G401 (cell line): ENCODE data around the gene ZMYND11. TPM values are rescaled to one million over a fixed set of nuclear protein-coding genes. Genes with fewer than 3 reads are reported as not detected.
"Not testable (repeated sequence)": the region's sequence is repeated elsewhere in the genome, so short reads cannot be mapped to it uniquely, and the experiment has no call there.

Experiments
- DNase-seq: peaks from one replicate; pipeline ENCODE4 v3.0.0-alpha.2; 2015; ENCODE audit warnings: low spot score
- in situ Hi-C: cut with HindIII; loops from 2 replicates; pipeline ENCODE4 v1.10.0; 2016; ENCODE audit warnings: low sequenced_read_pairs, mixed read lengths
- total RNA-seq: library from RNA; depleted of rRNA; stranded (reverse); fragments of >200 nt; shearing (Covaris generic); gene quantifications from 2 replicates; pipeline ENCODE4 v1.2.3, GENCODE V29; 2014; rRNA removed

The ZMYND11 gene
- total RNA-seq, 1 experiment from 2014 or later: 50.4 TPM

DNA sequence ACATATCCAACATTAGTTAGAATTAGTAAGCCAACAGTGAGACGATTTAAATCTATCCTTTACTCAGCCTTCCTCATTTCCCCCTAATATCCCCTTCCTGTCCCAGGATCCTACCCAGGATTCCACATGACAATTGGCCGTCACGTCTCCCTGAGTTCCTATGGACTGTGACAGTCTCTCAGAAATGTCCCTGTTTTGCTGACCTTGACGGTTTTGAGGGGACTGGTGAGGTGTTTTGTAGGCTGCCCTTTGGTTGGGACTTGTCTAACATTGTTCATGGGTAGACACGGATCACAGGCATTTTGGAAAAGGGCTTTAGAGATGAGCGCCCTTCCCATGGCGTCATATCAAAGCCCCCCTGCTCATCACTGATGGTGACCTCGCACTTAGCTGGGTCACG lies 162.8 kb downstream of the ZMYND11 start:
- DNase-seq: no peak
- in situ Hi-C loops: no loop called here

DNA sequence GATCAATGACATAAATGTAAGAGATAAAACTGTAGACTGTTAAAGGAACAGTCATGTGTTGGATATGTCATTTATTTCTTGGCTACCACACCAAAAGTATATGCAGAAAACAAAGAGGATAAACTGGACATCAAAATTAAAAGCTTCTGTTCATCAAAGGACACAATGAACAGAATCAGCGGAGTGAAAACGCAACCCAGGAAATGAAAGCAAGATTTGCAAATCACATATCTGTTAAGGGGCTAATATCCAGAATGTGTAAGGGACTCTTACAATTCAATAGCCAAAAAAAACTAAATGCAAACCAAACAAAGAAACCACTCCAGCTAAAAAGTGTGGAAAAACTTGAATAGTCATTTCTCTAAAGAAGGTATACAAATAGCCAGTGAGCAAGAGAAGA lies 164.3 kb downstream of the ZMYND11 start:
- no peak for DNase-seq

DNA sequence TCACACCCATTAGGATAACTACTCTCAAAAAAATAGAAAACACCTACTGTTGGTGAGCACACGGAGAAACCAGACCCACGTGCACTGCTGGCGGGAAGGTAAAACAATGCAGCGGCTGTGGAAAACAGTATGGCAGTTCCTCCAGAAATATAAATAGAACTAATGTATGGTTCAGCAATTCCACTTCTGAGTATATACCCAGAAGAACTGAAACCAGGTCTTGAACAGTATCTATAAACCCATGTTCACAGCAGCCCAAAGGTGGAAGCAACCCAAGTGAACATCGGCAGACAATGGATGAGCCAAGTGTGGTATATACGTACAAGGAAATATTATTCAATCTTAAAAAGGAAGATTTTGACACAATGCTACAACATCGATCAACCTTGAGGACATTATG lies 164.7 kb downstream of the ZMYND11 start:
- no peak for DNase-seq
- in situ Hi-C loops: no loop called here

More for the DNA sequence above, 164.3 kb downstream of the ZMYND11 start:
- in situ Hi-C loops: no loop called here

DNA sequence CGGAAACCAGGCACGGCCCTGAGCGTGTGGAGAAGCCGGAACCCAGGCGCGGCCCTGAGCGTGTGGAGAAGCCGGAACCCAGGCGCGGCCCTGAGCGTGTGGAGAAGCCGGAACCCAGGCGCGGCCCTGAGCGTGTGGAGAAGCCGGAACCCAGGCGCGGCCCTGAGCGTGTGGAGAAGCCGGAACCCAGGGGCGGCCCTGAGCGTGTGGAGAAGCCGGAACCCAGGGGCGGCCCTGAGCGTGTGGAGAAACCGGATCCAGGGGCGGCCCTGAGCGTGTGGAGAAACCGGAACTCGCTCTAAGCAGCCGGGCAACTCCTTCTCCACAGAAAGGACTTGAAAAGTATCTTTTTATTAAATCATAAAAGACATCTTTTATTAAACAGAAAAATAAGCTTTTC lies 165.3 kb downstream of the ZMYND11 start:
- in situ Hi-C loops, DNase-seq: not testable (repeated sequence)

DNA sequence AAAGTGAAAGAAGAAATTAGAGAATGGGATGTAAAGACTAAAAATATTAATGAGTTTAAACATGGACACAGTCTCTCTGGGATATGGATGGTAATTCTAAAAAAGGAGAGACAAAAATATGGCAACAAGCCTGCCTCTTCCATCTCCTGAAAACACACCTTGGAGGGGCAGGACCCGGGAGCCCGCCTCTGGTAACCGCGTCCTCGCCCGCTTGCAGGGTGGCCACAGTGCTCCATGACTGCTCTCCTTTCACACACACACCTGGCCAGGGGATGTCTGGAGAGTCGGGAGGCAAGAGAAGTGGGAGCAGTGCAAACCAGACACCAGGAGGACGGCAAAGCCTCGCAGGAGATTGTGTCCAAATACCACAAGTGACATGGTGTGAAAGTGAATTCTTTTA lies 166.3 kb downstream of the ZMYND11 start:
- no peak for DNase-seq
- in situ Hi-C loops: no loop called here

Other genes with a start within 250 kb of the ZMYND11 start
- gene TUBB8, start 86.2 kb upstream of the ZMYND11 start, total RNA-seq: 1.1 and 1.4 TPM in 2 replicates